ENCODE data around the gene MINK1. TPM values are rescaled to one million over a fixed set of nuclear protein-coding genes. Genes with fewer than 3 reads are reported as not detected.

The MINK1 gene
- total and polyA plus RNA-seq, 2 of the 8 experiments (the other 6 are each of a cell fraction or from before 2014, with no cell fraction given), result 26.9 to 77.7 TPM

- ChIA-PET CTCF (ENCODE audit: partially characterized antibody) (interaction anchor here (0.6 to 5.8 kb wide), 14 partner anchors 10 to 80 kb away, joined by 3 to 55 read pairs (median 4); no protein-coding TSS in a partner anchor), POLR2A (ENCODE audit: partially characterized antibody) (interaction anchor here (0.9 to 1.2 kb wide), 3 partner anchors 25 to 73 kb away, joined by 3 to 4 read pairs (median 4); no protein-coding TSS in a partner anchor)
- no peaks in the 10 kb centered on the region for H3K27me3 ChIP-seq (replicated peaks in 1 of 4; ENCODE audit: control insufficient read depth in 3 of 4, extremely low read depth in 1 of 4, insufficient read depth in 3 of 4, low read length in 3 of 4)
- H3K4ac ChIP-seq (replicated peaks; ENCODE audit: insufficient read length, low read depth, low read length), result no peak overlapping the region
- H3K18ac ChIP-seq (ENCODE audit: extremely low read depth, low read length), result no peak overlapping the region
- FAIRE-seq (no peak), DNase-seq (ENCODE audit: low read depth in 1 of 2, low spot score in 2 of 2) (no peak)
- H2BK15ac ChIP-seq (ENCODE audit: low read length), result no peak overlapping the region
- no peak overlapping the region for H3K9ac ChIP-seq (replicated peaks in 1 of 4; ENCODE audit: extremely low read depth in 1 of 4, low read depth in 3 of 4, low read length in 3 of 4)
- no peak overlapping the region for H3K4me2 ChIP-seq (ENCODE audit: insufficient read depth in 1 of 2, low read depth in 2 of 2, low read length in 2 of 2)
- no peaks in the 10 kb centered on the region for H3K79me2 ChIP-seq (ENCODE audit: control insufficient read depth in 1 of 2, insufficient read depth in 2 of 2, low read length in 2 of 2)
- no peak overlapping the region for H4K91ac ChIP-seq (replicated peaks; ENCODE audit: insufficient read length, low read length)
- H3K9me3 ChIP-seq (ENCODE audit: insufficient read depth in 2 of 2, low read depth in 1 of 2, low read length in 1 of 2), result no peaks in the 10 kb centered on the region; a peak in 1 of 4 replicates
- H3K36me3 ChIP-seq (ENCODE audit: control insufficient read depth in 2 of 4, insufficient read depth in 4 of 4, low read length in 3 of 4), result peaks cover 7 to 17% (median 8%) of the 10 kb centered on the region in 4 experiments; a peak in 7 of 8 replicates
- no peak overlapping the region for H2AK5ac ChIP-seq (ENCODE audit: low read depth, low read length)
- 82 to 100% methylated on average over 1 to 7 of the region's 7 CpGs for WGBS, 2 experiments (ENCODE audit: extremely low coverage in 1 of 2, insufficient coverage in 1 of 2, insufficient read length in 1 of 2, insufficient replicate concordance in 2 of 2, low coverage in 1 of 2, low lambda C conversion rate in 2 of 2, missing lambda C conversion rate in 1 of 2)
- H2BK120ac ChIP-seq (replicated peaks; ENCODE audit: low read depth, low read length), result no peak overlapping the region
- H3K14ac ChIP-seq (ENCODE audit: insufficient read length), result no peak overlapping the region
- peaks cover 3 to 7% of the 10 kb centered on the region in 2 experiments for H4K20me1 ChIP-seq (replicated peaks in 1 of 2; ENCODE audit: control insufficient read depth in 1 of 2, insufficient read depth in 2 of 2, low read length in 2 of 2)
- no peak overlapping the region for H3K27ac ChIP-seq (ENCODE audit: low read depth, low read length)
- no peaks in the 10 kb centered on the region; the same call in 1 of the 2 replicates for H3K79me1 ChIP-seq (ENCODE audit: low read depth, low read length)
- no peak overlapping the region for H4K5ac ChIP-seq (ENCODE audit: insufficient read length, low read depth, low read length)
- H3K4me3 ChIP-seq (ENCODE audit: extremely low read depth in 1 of 4, insufficient read depth in 2 of 4, low read depth in 3 of 4, low read length in 4 of 4), result no peak overlapping the region
- H2BK5ac ChIP-seq (ENCODE audit: low read depth, low read length), result no peak overlapping the region
- peak; percentile 54 to 59 for TF ChIP-seq RAD21 (IDR thresholded peaks at IDR 0.05 in 1 of 2, conservative IDR thresholded peaks at IDR 0.05 in 1 of 2; ENCODE audit: low read depth in 2 of 2, low read length in 2 of 2)
- no peak for TF ChIP-seq TAF7 (optimal IDR thresholded peaks at IDR 0.05; ENCODE audit: borderline replicate concordance, low read depth, low read length)
- TF ChIP-seq CTCF (IDR thresholded peaks at IDR 0.05; ENCODE audit: control extremely low read depth in 1 of 3, insufficient read depth in 1 of 3, low read depth in 1 of 3, low read length in 3 of 3), result peak; percentile 58 to 80 (median 76)
- H3K23ac ChIP-seq (ENCODE audit: insufficient read length), result no peak overlapping the region
- H2BK12ac ChIP-seq (ENCODE audit: low read depth, low read length), result no peak overlapping the region
- H3K4me1 ChIP-seq (replicated peaks in 1 of 4; ENCODE audit: control insufficient read depth in 3 of 4, insufficient read depth in 4 of 4, low read length in 3 of 4), result no peaks in the 10 kb centered on the region
- H3K23me2 ChIP-seq (ENCODE audit: low read depth, low read length), result no peaks in the 10 kb centered on the region
- H2BK20ac ChIP-seq (ENCODE audit: low read length), result no peak overlapping the region
- H3K56ac ChIP-seq (replicated peaks; ENCODE audit: insufficient read length, low read depth, low read length), result no peak overlapping the region
- H4K8ac ChIP-seq (ENCODE audit: extremely low read depth, insufficient read depth, low read length), result no peak overlapping the region
- H2AFZ ChIP-seq (ENCODE audit: low read length), result no peak overlapping the region
Observed at GRCh38 chr17:4815043-4815675, 18.0 kb upstream of the MINK1 start.
